DND-41 (cell line): Measurements from ENCODE around the gene MAPK10.

Experiments used
- ATAC-seq: fragments of 200-7000 bp; cut with Tn5 transposase; 3 replicates; pipeline ENCODE4 v1.9.1; 2021; ENCODE audit warnings: low read depth; ENCODE audit not compliant: insufficient read depth
- DNase-seq: peaks from one replicate; pipeline ENCODE4 v3.0.0-alpha.2; 2020
- H2AFZ ChIP-seq: 2 replicates; pipeline ENCODE4 v1.6.0; 2012; ENCODE audit warnings: low read depth, low read length
- H3K27ac ChIP-seq: 2 replicates; pipeline ENCODE4 v1.5.1; 2012; ENCODE audit warnings: low read length, inconsistent platforms
- H3K27me3 ChIP-seq: fragments of 200-600 bp; sonication (generic); 2 replicates; pipeline ENCODE4 v1.6.0; 2012; ENCODE audit warnings: low read length, mild to moderate bottlenecking, inconsistent platforms; ENCODE audit not compliant: insufficient read depth, poor library complexity
- H3K36me3 ChIP-seq: 2 replicates; pipeline ENCODE4 v1.5.1; 2012; ENCODE audit warnings: low read length, inconsistent platforms; ENCODE audit not compliant: insufficient read depth
- H3K4me1 ChIP-seq: 2 replicates; pipeline ENCODE4 v1.5.1; 2012; ENCODE audit warnings: mild to moderate bottlenecking, low read length; ENCODE audit not compliant: insufficient read depth
- H3K4me2 ChIP-seq: 2 replicates; pipeline ENCODE4 v1.6.0; 2012; ENCODE audit warnings: mild to moderate bottlenecking, moderate library complexity, low read length, inconsistent platforms; ENCODE audit not compliant: insufficient read depth
- H3K4me3 ChIP-seq, 2 experiments: fragments of 200-600 bp in 1 of 2; shearing (Covaris generic) in 1 of 2; 2 replicates each; pipeline ENCODE4 v1.5.1; 2012 to 2016; ENCODE audit warnings: inconsistent platforms in 2 of 2, low read length in 2 of 2, mild to moderate bottlenecking in 2 of 2, low read depth in 1 of 2, moderate library complexity in 1 of 2
- H3K79me2 ChIP-seq: 2 replicates; pipeline ENCODE4 v1.6.0; 2012; ENCODE audit warnings: low read length, inconsistent platforms; ENCODE audit not compliant: insufficient read depth
- H3K9ac ChIP-seq: 2 replicates; pipeline ENCODE4 v1.6.0; 2012; ENCODE audit warnings: low read depth, mild to moderate bottlenecking, inconsistent platforms, low read length, moderate library complexity
- H3K9me3 ChIP-seq: 2 replicates; pipeline ENCODE4 v1.5.1; 2012; ENCODE audit warnings: low read length, moderate library complexity, mild to moderate bottlenecking, inconsistent platforms; ENCODE audit not compliant: insufficient read depth, severe bottlenecking
- H4K20me1 ChIP-seq: 2 replicates; pipeline ENCODE4 v1.6.0; 2012; ENCODE audit warnings: low read length; ENCODE audit not compliant: insufficient read depth
- CTCF ChIP-seq: IDR thresholded peaks from 2 replicates; pipeline ENCODE4 v1.5.1; 2012; ENCODE audit warnings: borderline replicate concordance, low read length, moderate library complexity, mild to moderate bottlenecking; ENCODE audit not compliant: poor library complexity, severe bottlenecking; ENCODE audit errors: extremely low read depth
- EZH2 ChIP-seq: IDR thresholded peaks from 3 replicates; pipeline ENCODE4 v1.6.1; 2012; ENCODE audit warnings: borderline replicate concordance, low read depth, mild to moderate bottlenecking, moderate library complexity, low read length, inconsistent platforms; ENCODE audit not compliant: severe bottlenecking

The MAPK10 gene

GRCh38 chr4:86400216-86400615 is 40.4 kb upstream of the MAPK10 start:
- no peak overlapping the region for H3K9ac ChIP-seq
- DNase-seq (no peak), ATAC-seq (no peak)
- no peak overlapping the region for H2AFZ ChIP-seq
- H3K4me2 ChIP-seq = no peak overlapping the region
- TF ChIP-seq EZH2 (no peak), CTCF (no peak)
- H3K9me3 ChIP-seq = no peaks in the 10 kb centered on the region
- no peaks in the 10 kb centered on the region for H3K27me3 ChIP-seq
- H3K4me1 ChIP-seq = no peaks in the 10 kb centered on the region
- no peak overlapping the region for H3K27ac ChIP-seq
- H3K4me3 ChIP-seq = no peak overlapping the region
- H3K36me3 ChIP-seq = no peaks in the 10 kb centered on the region
- no peaks in the 10 kb centered on the region for H3K79me2 ChIP-seq
- no peaks in the 10 kb centered on the region for H4K20me1 ChIP-seq

GRCh38 chr4:86398187-86398586 is 38.3 kb upstream of the MAPK10 start:
- no peak for DNase-seq
- TF ChIP-seq CTCF (no peak), EZH2 (no peak)
- Histone ChIP-seq H2AFZ (no peak overlapping the region), H3K4me3 (no peak overlapping the region), H4K20me1 (no peaks in the 10 kb centered on the region), H3K9ac (no peak overlapping the region), H3K27ac (no peak overlapping the region), H3K4me1 (no peaks in the 10 kb centered on the region), H3K36me3 (no peaks in the 10 kb centered on the region), H3K79me2 (no peaks in the 10 kb centered on the region), H3K4me2 (no peak overlapping the region), H3K27me3 (no peaks in the 10 kb centered on the region), H3K9me3 (no peaks in the 10 kb centered on the region)
- ATAC-seq = no peak

GRCh38 chr4:86393749-86394148 is 33.9 kb upstream of the MAPK10 start:
- DNase-seq = no peak
- Histone ChIP-seq H3K4me1 (no peaks in the 10 kb centered on the region), H4K20me1 (no peaks in the 10 kb centered on the region), H3K79me2 (no peaks in the 10 kb centered on the region), H3K9me3 (no peaks in the 10 kb centered on the region), H3K9ac (no peak overlapping the region), H3K27me3 (no peaks in the 10 kb centered on the region), H3K4me3 (no peak overlapping the region), H3K4me2 (no peak overlapping the region), H2AFZ (no peak overlapping the region), H3K36me3 (no peaks in the 10 kb centered on the region), H3K27ac (no peak overlapping the region)
- no peak for ATAC-seq
- TF ChIP-seq CTCF (no peak), EZH2 (no peak)

- no peaks in the 10 kb centered on the region for H3K36me3 ChIP-seq
- H3K4me1 ChIP-seq = no peaks in the 10 kb centered on the region
- H3K4me3 ChIP-seq = no peak overlapping the region
- no peak for ATAC-seq
- H3K27ac ChIP-seq = no peak overlapping the region
- H3K79me2 ChIP-seq = no peaks in the 10 kb centered on the region
- no peak for TF ChIP-seq CTCF
- TF ChIP-seq EZH2 = no peak
- no peak for DNase-seq
- H3K9me3 ChIP-seq = no peaks in the 10 kb centered on the region
- H3K9ac ChIP-seq = no peak overlapping the region
- no peak overlapping the region for H2AFZ ChIP-seq
- no peaks in the 10 kb centered on the region for H3K27me3 ChIP-seq
- no peaks in the 10 kb centered on the region for H4K20me1 ChIP-seq
- no peak overlapping the region for H3K4me2 ChIP-seq
Observed at GRCh38 chr4:86389664-86390063, 29.8 kb upstream of the MAPK10 start.
